Stimulated activated naive CD8-positive, alpha-beta T cell treated with anti-CD3 and anti-CD28 coated beads, Interleukin-15, Interleukin-2, amounts not matched to agents 100 ng/mL and 50 ng/mL, for 24 hours (primary cell): ENCODE results near the gene P2RY4.
"Not testable (repeated sequence)": the region's sequence is repeated elsewhere in the genome, so short reads cannot be mapped to it uniquely, and the experiment has no call there.

Source experiments
- H3K27ac Mint-ChIP-seq: one replicate; pipeline ENCODE4 v1.8.0; 2021; ENCODE audit warnings: mild to moderate bottlenecking, mixed read lengths
- H3K27me3 Mint-ChIP-seq: one replicate; pipeline ENCODE4 v1.8.0; 2021; ENCODE audit warnings: mixed read lengths
- H3K36me3 Mint-ChIP-seq: one replicate; pipeline ENCODE4 v1.8.0; 2021; ENCODE audit warnings: low read depth, mixed read lengths
- H3K4me1 Mint-ChIP-seq: one replicate; pipeline ENCODE4 v1.8.0; 2021; ENCODE audit warnings: low read depth, mixed read lengths
- H3K4me3 Mint-ChIP-seq: one replicate; pipeline ENCODE4 v1.8.0; 2021; ENCODE audit warnings: mild to moderate bottlenecking, mixed read lengths
- H3K9me3 Mint-ChIP-seq: one replicate; pipeline ENCODE4 v1.8.0; 2021; ENCODE audit warnings: mixed read lengths

Gene P2RY4

GRCh38 chrX:70209570-70209969 lies 50.4 kb downstream of the P2RY4 start:
- not testable (repeated sequence) for H3K27ac Mint-ChIP-seq, H3K4me3 Mint-ChIP-seq, H3K36me3 Mint-ChIP-seq, H3K27me3 Mint-ChIP-seq, H3K9me3 Mint-ChIP-seq, H3K4me1 Mint-ChIP-seq

- Mint-ChIP-seq H3K27ac (no peak overlapping the region), H3K27me3 (no peaks in the 10 kb centered on the region), H3K4me3 (no peak overlapping the region), H3K4me1 (no peaks in the 10 kb centered on the region), H3K36me3 (no peaks in the 10 kb centered on the region), H3K9me3 (no peaks in the 10 kb centered on the region)
Measured at GRCh38 chrX:70208479-70208878, 51.5 kb downstream of the P2RY4 start.
